T-helper 1 cell treated with Interleukin-12 subunit alpha and Interleukin-12 subunit beta and Interleukin-4 antibody, amounts not matched to agents 30 μg/mL and 1 μg/mL, for 36 hours (primary cell): ENCODE data around the gene LCN15.
"Not testable (repeated sequence)": the region's sequence is repeated elsewhere in the genome, so short reads cannot be mapped to it uniquely, and the experiment has no call there.

Experiments used
- H3K27ac Mint-ChIP-seq: one replicate; pipeline ENCODE4 v1.8.0; 2021; ENCODE audit warnings: mild to moderate bottlenecking, mixed read lengths
- H3K27me3 Mint-ChIP-seq: one replicate; pipeline ENCODE4 v1.8.0; 2021; ENCODE audit warnings: low read depth, mixed read lengths
- H3K36me3 Mint-ChIP-seq: one replicate; pipeline ENCODE4 v1.8.0; 2021; ENCODE audit warnings: low read depth, mixed read lengths
- H3K4me1 Mint-ChIP-seq: one replicate; pipeline ENCODE4 v1.8.0; 2021; ENCODE audit warnings: low read depth, mixed read lengths
- H3K4me3 Mint-ChIP-seq: one replicate; pipeline ENCODE4 v1.8.0; 2021; ENCODE audit warnings: mild to moderate bottlenecking, moderate library complexity, mixed read lengths
- H3K9me3 Mint-ChIP-seq: one replicate; pipeline ENCODE4 v1.8.0; 2021; ENCODE audit warnings: mixed read lengths

The LCN15 gene

GRCh38 chr9:136759001-136759400 lies 5.3 kb downstream of the LCN15 start:
- no peaks in the 10 kb centered on the region for H3K27me3 Mint-ChIP-seq
- no peak overlapping the region for H3K4me3 Mint-ChIP-seq
- peaks cover 15% of the 10 kb centered on the region for H3K9me3 Mint-ChIP-seq
- H3K27ac Mint-ChIP-seq: no peak overlapping the region
- peaks cover 3% of the 10 kb centered on the region for H3K36me3 Mint-ChIP-seq
- no peaks in the 10 kb centered on the region for H3K4me1 Mint-ChIP-seq

DNA sequence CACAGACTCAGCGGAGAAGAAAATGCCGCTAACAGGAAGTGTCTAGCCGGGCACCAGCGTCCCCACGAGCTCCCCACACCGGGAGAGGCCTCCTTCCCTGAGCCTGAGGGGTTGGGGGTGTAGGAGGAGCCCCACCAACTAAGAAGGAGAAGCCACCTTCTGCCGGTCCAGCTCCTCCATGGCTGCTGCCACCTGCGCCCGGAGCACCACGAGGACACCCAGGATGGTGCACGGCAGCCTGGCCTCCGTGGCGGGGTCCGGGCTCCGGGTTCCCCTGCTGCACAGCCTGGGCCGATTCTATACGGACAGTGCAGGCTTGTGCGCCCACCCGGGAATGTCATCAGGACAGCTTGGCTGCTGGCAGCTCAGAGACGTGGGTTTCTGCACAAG lies 6.6 kb downstream of the LCN15 start:
- Mint-ChIP-seq H3K36me3 (peaks cover 3% of the 10 kb centered on the region), H3K27me3 (no peaks in the 10 kb centered on the region), H3K4me1 (no peaks in the 10 kb centered on the region), H3K4me3 (no peak overlapping the region), H3K27ac (no peak overlapping the region), H3K9me3 (peaks cover 17% of the 10 kb centered on the region)

GRCh38 chr9:136757328-136757727 lies 7.0 kb downstream of the LCN15 start:
- Mint-ChIP-seq H3K4me3 (no peak overlapping the region), H3K27me3 (no peaks in the 10 kb centered on the region)

DNA sequence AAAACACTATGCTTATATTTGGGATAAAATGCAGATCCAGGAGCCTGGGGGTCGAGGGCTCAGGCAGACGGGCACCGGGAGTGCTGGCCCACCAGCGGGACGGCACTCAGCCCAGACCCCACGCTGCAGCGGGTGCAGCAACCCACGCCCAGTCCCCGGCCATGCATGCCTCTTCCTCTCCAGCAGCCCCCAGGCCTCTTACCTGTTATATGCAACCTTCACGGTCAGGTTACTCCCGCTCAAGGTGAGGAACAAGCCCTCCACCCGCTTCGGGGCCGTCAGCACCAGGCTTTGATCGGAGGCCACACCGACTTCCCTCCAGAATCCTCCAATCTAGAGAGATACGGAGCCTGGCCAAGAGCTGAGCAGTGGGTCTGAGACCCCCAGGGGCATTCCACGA lies 7.5 kb downstream of the LCN15 start:
- H3K27ac Mint-ChIP-seq: no peak overlapping the region
- H3K4me1 Mint-ChIP-seq: no peaks in the 10 kb centered on the region
- no peaks in the 10 kb centered on the region for H3K27me3 Mint-ChIP-seq
- H3K9me3 Mint-ChIP-seq: peaks cover 26% of the 10 kb centered on the region
- no peak overlapping the region for H3K4me3 Mint-ChIP-seq
- peaks cover 6% of the 10 kb centered on the region for H3K36me3 Mint-ChIP-seq

More at GRCh38 chr9:136757328-136757727, 7.0 kb downstream of the LCN15 start:
- no peaks in the 10 kb centered on the region for H3K4me1 Mint-ChIP-seq
- peaks cover 6% of the 10 kb centered on the region for H3K36me3 Mint-ChIP-seq
- peaks cover 22% of the 10 kb centered on the region for H3K9me3 Mint-ChIP-seq
- H3K27ac Mint-ChIP-seq: no peak overlapping the region

DNA sequence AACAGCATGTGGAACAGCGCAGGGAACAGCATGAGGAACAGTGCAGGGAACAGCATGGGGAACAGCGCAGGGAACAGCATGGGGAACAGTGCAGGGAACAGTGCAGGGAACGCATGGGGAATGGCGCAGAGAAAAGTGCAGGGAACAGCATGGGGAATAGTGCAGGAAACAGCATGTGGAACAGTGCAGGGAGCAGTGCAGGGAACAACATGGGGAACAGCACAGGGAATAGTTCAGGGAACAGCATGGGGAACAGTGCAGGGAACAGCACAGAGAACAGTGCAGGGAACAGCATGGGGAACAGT lies 8.2 kb downstream of the LCN15 start:
- H3K27ac Mint-ChIP-seq: no peak overlapping the region
- H3K9me3 Mint-ChIP-seq: peaks cover 31% of the 10 kb centered on the region
- no peaks in the 10 kb centered on the region for H3K4me1 Mint-ChIP-seq
- no peak overlapping the region for H3K4me3 Mint-ChIP-seq
- no peaks in the 10 kb centered on the region for H3K27me3 Mint-ChIP-seq
- H3K36me3 Mint-ChIP-seq: peaks cover 6% of the 10 kb centered on the region

DNA sequence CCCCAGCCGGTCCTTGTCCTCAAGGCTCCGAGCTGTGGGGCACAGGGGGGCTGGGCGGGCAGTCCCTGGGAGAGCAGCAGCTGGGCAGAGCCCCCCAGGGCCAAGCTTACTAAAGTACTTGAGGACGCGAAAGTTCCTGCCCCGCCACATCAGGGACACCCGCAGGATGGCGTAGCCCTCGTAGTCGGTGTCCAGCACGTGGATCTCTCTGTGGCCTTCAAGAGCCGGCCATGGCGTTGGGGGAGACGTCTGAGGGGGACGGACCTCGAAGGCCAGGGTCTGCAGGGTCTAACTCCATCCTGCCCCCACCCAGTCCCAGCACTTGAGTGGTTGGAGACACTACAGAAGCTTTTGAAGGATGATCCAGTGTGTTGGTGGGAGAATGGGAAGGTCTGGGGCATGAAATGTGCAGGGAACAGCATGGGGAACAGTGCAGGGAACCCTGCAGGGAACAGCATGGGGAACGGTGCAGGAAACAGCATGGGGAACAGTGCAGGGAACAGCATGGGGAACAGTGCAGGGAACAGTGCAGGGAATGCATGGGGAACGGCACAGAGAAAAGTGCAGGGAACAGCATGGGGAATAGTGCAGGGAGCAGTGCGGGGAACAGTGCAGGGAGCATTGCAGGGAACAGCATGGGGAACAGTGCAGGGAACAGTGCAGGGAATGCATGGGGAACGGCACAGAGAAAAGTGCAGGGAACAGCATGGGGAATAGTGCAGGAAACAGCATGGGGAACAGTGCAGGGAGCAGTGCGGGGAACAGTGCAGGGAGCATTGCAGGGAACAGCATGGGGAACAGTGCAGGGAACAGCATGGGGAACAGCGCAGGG lies 8.8 kb downstream of the LCN15 start:
- H3K27ac Mint-ChIP-seq, H3K36me3 Mint-ChIP-seq, H3K27me3 Mint-ChIP-seq, H3K4me1 Mint-ChIP-seq, H3K4me3 Mint-ChIP-seq: not testable (repeated sequence)
- H3K9me3 Mint-ChIP-seq: peaks cover 31% of the 10 kb centered on the region

DNA sequence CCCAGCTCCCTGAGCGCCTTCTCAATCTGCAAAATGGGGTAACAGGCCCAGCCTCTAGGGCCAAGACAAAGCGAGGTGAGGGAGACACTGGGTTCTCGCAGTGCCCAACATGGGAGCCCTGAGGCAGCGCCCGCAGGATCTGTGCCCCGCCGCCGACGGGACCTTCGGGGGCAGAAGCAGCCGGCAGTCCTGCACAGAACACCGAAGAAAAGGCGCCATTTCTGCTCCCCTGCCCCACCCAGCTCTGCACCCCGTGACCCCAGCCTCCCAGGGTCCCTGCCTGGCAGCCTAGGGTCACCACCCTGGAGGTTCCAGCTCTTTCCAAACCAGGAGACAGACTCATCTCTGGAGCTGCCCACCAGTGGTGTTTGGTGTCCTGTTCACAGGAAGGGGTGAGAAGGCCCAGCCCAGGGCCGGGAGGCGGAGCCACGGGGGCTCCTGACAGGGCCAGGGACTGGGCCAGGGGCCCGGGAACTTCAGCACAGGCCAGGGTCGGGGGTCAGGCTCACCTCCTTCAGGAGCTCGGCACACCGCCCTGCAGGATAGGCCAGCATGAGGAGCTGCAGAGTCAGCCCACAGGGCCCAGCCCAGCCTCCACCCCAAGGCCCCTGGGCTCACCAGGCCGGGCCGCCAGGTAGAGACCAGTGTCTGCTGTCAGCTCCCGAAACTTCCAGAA lies 9.6 kb downstream of the LCN15 start:
- Mint-ChIP-seq H3K27ac (no peak overlapping the region), H3K27me3 (no peaks in the 10 kb centered on the region), H3K4me3 (no peak overlapping the region), H3K9me3 (peaks cover 31% of the 10 kb centered on the region), H3K36me3 (peaks cover 6% of the 10 kb centered on the region), H3K4me1 (no peaks in the 10 kb centered on the region)

- H3K4me1 Mint-ChIP-seq: no peaks in the 10 kb centered on the region
- H3K36me3 Mint-ChIP-seq: peaks cover 6% of the 10 kb centered on the region
- no peaks in the 10 kb centered on the region for H3K27me3 Mint-ChIP-seq
- H3K27ac Mint-ChIP-seq: no peak overlapping the region
- H3K9me3 Mint-ChIP-seq: peaks cover 31% of the 10 kb centered on the region
- H3K4me3 Mint-ChIP-seq: no peak overlapping the region
These were observed 10.2 kb downstream of the LCN15 start for GRCh38 chr9:136754059-136754572.

- Mint-ChIP-seq H3K27me3 (no peaks in the 10 kb centered on the region), H3K4me1 (no peaks in the 10 kb centered on the region), H3K36me3 (peaks cover 6% of the 10 kb centered on the region), H3K4me3 (no peak overlapping the region), H3K9me3 (peaks cover 31% of the 10 kb centered on the region), H3K27ac (no peak overlapping the region)
These were observed 10.8 kb downstream of the LCN15 start for GRCh38 chr9:136753371-136754058.

- Mint-ChIP-seq H3K27ac (no peak overlapping the region), H3K4me1 (no peaks in the 10 kb centered on the region), H3K9me3 (peaks cover 31% of the 10 kb centered on the region), H3K36me3 (peaks cover 6% of the 10 kb centered on the region), H3K27me3 (no peaks in the 10 kb centered on the region), H3K4me3 (no peak overlapping the region)
These were observed 12.5 kb downstream of the LCN15 start for GRCh38 chr9:136751814-136752213.

- peaks cover 6% of the 10 kb centered on the region for H3K36me3 Mint-ChIP-seq
- H3K9me3 Mint-ChIP-seq: peaks cover 27% of the 10 kb centered on the region
- no peaks in the 10 kb centered on the region for H3K27me3 Mint-ChIP-seq
- H3K27ac Mint-ChIP-seq: no peak overlapping the region
- no peaks in the 10 kb centered on the region for H3K4me1 Mint-ChIP-seq
- H3K4me3 Mint-ChIP-seq: no peak overlapping the region
These were observed 13.1 kb downstream of the LCN15 start for GRCh38 chr9:136751244-136751643.

- H3K9me3 Mint-ChIP-seq: peaks cover 20% of the 10 kb centered on the region
- no peak overlapping the region for H3K27ac Mint-ChIP-seq
These were observed 13.8 kb downstream of the LCN15 start for GRCh38 chr9:136750526-136750925.

DNA sequence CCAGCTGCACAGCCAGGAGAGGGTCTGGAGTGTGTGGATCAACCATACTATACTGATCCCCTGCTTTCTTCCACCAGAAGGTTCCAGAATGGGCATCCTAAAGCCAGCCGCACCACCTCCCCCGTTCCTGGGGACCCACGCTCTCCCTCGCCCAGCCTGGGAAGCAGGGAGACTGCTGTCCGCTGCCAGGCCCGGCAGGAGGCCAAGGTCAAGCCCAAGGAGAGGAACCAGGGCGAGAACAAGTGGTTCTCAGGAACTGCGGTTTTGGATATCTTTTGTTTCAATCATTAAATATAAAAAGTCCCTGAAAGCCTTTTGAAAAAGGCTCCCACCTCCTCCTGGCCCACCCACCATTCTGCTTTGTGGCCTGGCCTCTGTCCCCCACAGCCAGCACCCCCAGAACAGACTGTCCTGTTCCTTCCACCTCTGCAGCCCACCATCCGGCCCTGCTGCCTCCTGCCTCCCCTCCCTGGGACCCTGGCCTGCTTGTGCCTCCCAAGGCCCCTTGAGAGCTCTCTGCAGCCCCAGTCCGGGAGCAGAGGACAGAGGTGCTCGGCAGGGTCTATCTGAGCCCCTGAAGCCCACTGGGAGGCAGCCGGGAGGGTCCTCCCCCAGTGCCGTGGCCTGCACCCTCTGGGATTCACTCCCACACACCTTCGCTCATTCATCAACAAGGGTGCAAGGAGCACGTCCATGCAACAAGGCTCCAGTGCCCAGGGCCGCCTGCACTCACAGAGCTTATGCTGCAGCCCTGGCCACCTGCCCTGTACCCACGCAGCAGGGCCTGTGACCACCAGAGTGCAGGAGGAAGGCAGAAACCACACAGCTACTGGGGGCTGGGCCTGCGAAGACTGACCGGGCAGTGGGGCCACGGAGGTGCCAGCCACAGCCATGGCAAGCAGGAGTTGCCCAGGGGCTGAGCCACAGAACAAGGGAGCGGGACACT lies 15.4 kb downstream of the LCN15 start:
- Mint-ChIP-seq H3K9me3 (peaks cover 17% of the 10 kb centered on the region), H3K36me3 (peaks cover 3% of the 10 kb centered on the region), H3K4me3 (no peak overlapping the region), H3K27me3 (no peaks in the 10 kb centered on the region), H3K27ac (no peak overlapping the region), H3K4me1 (no peaks in the 10 kb centered on the region)

More at GRCh38 chr9:136750526-136750925, 13.8 kb downstream of the LCN15 start:
- Mint-ChIP-seq H3K27me3 (no peaks in the 10 kb centered on the region), H3K36me3 (peaks cover 3% of the 10 kb centered on the region), H3K4me1 (no peaks in the 10 kb centered on the region), H3K4me3 (no peak overlapping the region)

GRCh38 chr9:136748201-136748600 lies 16.1 kb downstream of the LCN15 start, which contains the start of gene LCN6:
Gene LCN6 (minus strand): TSS chr9:136748525. CDS start chr9:136748483, 42 bp downstream.
- H3K36me3 Mint-ChIP-seq: peaks cover 3% of the 10 kb centered on the region
- peaks cover 17% of the 10 kb centered on the region for H3K9me3 Mint-ChIP-seq
- no peaks in the 10 kb centered on the region for H3K4me1 Mint-ChIP-seq
- H3K4me3 Mint-ChIP-seq: no peak within 1 kb of the TSS
- H3K27me3 Mint-ChIP-seq: peaks cover 4% of the 10 kb centered on the region
- H3K27ac Mint-ChIP-seq: no peak within 1 kb of the TSS
